HG02938 (cell line): Measurements from ENCODE around the gene TLDC2.
"Not testable (repeated sequence)": the region's sequence is repeated elsewhere in the genome, so short reads cannot be mapped to it uniquely, and the experiment has no call there.

Experiments
- ATAC-seq: cut with Tn5 transposase; IDR thresholded peaks from one replicate; pipeline ENCODE4 v1.9.1; 2021; ENCODE audit warnings: mild to moderate bottlenecking, moderate library complexity; ENCODE audit not compliant: unreplicated experiment

The TLDC2 gene

DNA sequence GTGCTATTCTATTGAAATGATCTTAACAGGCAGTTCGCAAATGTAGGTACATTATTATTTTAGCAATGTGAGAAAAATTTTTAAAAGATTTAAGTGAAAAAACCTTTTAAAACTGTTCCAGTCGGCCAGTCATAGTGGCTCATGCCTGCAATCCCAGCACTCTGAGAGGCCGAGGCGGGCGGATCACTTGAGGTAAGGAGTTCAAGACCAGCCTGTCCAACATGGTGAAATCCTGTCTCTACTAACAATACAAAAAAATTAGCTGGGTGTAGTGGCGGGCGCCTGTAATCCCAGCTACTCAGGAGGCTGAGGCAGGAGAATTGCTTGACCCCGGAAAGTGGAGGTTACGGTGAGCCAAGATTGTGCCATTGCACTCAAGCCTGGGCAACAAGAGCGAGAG is 29.6 kb downstream of the TLDC2 start:
- not testable (repeated sequence) for ATAC-seq

DNA sequence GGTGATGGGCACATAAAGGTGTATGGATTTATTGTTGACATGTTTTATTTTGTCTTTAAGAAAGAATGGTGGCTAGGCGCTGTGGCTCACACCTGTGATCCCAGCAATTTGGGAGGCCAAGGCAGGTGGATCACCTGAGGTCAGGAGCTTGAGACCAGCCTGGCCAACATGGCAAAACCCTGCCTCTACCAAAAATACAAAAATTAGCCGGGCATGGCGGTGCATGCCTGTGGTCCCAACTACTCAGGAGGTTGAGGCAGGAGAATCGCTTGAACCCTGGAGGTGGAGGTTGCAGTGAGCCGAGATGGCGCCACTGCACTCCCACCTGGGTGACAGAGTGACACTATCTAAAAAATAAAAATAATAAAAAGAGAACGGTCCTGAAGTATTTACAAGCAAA is 30.1 kb downstream of the TLDC2 start:
- not testable (repeated sequence) for ATAC-seq

DNA sequence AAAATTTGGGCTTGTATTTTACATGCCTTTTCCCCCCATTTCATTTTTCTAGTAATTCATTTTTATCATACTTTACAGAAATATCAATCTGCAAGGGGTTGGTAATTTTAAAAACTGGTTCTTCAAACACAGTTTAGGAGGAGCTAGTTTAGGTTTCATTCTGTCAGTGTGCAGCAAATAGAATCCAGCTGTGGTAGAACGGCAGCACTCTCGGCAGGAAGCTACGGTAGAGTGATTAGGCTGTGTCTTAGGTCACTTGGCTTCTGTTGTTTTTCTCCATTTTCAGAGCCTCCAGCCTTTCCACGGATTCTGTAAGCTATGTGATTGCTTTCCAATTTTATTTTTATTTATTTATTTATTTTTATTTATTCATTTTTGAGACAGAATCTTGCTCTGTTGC is 32.7 kb downstream of the TLDC2 start:
- ATAC-seq: no peak

DNA sequence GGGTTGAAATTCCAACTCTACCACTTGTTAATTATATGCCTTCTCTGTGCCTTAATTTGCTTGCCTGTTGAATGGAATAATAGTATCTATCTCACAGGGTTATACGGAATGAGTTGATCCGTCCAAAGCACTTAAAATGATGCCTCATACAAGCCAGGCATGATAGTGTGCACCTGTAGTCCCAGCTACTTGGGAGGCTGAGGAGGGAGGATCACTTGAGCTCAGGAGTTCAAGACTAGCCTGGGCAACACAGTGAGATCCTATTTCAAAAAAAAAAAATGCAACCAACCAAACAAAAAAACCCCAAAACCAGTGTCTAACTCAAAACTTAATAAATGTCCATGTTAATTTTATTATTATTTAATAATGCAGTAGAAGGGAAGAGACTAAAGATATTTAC is 40.3 kb downstream of the TLDC2 start:
- no peak for ATAC-seq

DNA sequence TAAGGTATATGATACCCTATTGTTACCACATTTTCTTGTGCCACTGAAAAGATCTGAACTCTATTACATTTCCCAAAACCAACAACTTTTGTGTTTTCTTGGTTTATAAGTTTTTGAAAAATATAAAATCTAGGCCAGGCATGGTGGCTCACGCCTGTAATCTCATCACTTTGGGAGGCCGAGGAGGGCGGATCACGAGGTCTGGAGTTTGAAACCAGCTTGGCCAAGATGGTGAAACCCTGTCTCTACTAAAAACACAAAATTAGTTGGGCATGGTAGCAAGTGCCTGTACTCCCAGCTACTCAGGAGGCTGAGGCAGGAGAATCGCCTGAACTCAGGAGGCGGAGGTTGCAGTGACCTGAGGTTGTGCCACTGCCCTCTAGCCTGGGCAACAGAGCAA is 41.3 kb downstream of the TLDC2 start:
- ATAC-seq: no peak

DNA sequence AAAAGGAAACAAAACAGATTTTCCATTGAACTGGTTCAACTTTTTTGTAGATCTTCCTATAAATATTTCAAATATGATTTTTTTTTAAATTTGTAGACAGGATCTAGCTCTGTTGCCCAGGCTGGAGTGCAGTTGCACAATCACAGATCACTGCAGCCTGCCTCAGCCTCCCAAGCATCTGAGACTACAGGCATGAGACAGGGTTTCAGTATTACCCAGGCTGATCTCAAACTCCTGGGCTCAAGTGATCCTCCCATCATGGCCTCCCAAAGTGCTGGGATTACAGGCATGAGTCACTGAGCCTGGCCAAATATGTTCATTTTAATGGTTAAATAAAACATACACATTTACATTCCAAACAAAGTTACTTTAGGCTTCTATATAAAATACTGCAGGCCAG is 42.0 kb downstream of the TLDC2 start:
- no peak for ATAC-seq

DNA sequence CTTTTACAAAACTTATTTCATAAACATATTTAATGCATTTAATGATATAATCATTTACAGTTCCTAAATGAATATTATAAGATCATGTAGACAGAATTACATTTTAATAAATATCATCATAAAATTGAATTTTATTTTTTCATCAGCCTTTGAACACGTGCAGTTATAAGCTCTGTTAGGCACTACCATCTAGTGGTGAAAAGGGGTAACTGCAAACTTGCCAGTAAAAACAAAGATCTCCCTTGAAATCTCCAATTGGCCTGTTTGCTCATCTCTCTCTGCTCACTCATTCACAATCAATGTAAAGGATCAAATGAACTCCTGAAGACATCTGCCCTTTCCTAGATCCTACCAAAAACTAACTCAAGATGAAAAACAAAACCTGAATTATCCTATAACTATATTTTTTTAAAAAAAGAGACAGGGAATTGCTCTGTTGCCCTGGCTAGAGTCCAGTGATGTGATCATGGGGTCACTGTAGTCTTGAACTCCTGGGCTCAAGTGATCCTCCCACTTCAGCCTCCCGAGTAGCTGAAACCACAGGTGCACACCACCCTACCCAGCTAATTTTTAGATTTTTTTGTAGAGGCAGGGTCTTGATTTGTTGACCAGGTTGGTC is 43.9 kb downstream of the TLDC2 start:
- ATAC-seq: no peak

DNA sequence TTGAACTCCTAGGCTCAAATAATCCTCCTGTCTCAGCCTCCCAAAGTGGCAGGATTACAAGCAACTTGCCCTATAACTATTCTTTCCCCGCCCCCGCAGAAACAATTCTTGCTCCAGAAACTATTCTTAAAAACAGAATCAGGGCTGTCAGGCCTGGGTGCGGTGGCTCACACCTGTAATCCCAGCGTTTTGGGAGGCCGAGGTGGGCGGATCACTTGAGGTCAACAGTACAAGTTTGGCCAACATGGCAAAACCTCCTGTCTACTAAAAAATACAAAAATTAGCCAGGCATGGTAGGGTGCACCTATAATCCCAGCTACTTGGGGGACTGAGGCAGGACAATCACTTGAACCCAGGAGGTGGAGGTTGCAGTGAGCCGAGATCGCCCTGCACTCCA is 44.4 kb downstream of the TLDC2 start:
- ATAC-seq: no peak

DNA sequence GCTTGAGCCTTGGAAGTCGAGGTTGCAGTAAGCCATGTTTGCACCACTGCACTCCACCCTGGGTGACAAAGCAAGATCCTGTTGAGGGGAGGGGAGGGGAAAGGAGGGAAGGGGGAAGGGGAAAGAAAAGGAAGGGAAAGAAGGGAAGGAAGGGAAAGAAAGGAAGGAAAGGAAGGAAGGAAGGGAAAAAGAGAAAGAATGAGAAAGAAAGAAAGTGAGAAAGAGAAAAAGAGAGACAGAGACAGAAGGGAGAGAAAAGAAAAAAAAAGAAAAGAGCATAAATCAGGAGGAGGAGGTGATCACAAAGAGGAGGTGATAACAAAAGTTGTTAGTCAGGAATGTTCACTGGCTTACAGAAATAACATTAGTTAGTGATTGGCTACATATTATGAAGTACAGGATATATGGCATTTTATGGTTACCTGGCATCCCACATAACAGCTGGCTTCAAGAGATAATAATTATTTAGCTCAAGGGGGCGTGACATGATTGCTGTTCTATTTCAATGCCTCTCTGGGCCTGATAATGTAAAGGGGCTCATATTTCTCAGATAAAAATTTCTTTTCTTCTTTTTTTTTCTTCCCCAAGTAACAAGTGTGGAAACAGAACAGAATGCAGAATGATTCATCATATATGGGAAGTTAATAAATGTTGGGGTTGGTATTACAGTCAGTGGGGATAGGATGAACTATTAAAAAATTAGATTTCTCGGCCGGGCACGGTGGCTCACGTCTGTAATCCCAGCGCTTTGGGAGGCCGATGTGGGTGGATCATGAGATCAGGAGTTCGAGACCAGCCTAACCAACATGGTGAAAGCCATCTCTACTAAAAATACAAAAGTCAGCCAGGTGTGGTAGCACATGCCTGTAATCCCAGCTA is 48.5 kb downstream of the TLDC2 start:
- ATAC-seq: no peak

DNA sequence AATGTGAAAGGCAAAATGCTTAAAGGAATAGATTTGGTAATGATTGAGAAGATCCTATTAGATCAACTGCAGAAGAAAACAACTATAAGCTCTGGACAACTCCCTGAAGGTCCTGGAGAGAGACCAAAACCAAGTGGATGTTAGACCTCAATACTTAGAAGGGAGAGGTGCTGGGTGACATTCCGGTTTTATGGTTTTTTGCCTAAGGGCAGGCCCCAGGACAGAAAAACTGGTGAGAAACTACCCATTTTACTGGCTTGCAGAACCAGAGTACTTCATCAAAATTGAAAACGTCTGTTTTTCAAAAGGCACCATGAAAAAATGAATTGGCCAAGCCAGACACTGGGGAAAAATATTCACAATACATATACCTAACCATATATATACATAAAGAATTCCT is 49.3 kb downstream of the TLDC2 start:
- ATAC-seq: no peak

DNA sequence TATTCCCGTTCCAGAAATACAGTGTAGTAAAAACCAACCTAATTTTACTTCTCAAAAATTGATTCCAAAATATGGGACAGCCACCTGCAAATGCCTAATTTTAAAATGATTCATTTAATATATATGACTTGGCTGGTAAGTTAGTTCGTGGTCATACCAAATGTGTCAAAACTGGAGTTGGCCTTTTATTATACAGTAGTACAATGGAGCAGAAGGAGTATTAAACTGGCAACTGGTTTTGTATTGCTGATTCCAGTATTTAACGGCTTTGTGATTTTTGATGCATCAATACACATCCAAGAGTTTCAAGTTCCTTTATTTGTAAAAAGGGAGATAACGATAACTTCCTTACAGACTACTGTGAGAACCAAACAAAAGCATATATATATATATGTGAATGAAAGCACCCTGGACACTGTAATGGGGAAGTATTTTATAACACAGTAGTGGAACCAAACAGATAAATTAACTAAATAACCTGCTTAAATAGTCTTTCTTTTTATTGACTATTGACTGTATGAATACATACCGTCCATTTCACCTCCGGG is 50.8 kb downstream of the TLDC2 start:
- ATAC-seq: no peak

DNA sequence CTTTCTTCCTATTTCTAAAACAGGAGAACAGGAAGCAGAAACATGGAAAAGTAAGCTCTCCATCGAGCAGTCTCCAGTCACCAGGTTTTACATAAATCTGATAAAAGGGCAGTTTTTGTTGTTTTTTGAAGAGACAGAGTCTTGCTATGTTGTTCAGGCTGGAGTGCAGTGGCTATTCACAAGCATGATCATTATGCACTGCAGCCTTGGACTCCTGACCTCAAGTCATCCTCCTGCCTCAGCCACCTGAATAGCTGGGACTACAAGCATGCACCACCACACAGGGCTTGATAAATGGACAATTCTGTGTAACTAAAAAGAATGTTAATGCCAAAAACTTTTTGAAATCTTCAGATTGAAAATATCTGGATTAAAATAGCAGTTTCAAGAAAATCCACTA is 51.8 kb downstream of the TLDC2 start:
- ATAC-seq: no peak

DNA sequence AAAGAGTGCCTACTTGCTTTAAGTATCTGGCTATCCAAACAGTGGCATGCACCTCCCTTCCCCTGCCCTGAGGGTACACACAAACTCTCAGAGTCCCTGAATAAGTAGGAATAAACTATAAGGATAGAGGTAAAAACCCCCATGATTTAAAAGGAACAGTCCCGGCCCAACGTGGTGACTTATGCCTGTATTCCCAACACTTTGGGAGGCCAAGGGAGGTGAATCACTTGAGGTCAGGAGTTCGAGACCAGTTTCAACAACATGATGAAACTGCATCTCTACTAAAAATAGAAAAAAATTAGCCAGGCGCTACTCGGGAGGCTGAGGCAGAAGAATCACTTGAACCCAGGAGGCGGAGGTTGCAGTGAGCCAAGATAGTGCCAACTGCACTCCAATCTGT is 53.4 kb downstream of the TLDC2 start:
- ATAC-seq: no peak

DNA sequence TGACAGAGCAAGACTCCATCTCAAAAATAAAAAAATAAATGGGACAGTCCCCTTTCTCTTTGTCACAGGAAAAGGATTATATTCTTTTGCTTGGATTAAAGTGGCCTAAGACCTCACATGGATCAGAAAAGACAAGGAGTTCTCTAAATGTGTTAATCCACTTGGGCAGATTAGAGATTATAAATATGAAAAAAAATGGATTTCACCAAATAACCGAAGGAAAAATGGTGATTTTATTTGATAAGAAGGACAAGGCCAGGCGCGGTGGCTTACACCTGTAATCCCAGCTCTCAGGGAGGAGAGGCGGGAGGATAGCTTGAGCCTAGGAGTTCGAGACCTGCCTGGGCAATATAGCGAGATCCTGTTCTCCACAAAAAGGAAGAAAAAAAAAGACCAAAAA is 53.8 kb downstream of the TLDC2 start:
- ATAC-seq: no peak

DNA sequence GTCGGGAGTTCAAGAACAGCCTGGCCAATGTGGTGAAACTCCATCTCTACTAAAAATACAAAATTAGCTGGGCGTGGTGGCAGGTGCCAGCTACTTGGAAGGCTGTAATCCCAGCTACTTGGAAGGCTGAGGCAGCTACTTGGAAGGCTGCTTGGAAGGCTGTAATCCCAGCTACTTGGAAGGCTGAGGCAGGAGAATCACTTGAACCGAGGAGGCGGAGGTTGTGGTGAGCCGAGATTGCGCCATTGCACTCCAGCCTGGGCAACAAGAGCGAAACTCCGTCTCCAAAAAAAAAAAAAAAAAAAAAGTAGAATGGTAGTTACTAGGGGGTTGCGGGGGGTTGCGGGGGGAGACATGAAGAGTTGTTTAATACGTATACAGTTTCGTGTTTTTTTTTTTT is 56.1 kb downstream of the TLDC2 start:
- not testable (repeated sequence) for ATAC-seq

DNA sequence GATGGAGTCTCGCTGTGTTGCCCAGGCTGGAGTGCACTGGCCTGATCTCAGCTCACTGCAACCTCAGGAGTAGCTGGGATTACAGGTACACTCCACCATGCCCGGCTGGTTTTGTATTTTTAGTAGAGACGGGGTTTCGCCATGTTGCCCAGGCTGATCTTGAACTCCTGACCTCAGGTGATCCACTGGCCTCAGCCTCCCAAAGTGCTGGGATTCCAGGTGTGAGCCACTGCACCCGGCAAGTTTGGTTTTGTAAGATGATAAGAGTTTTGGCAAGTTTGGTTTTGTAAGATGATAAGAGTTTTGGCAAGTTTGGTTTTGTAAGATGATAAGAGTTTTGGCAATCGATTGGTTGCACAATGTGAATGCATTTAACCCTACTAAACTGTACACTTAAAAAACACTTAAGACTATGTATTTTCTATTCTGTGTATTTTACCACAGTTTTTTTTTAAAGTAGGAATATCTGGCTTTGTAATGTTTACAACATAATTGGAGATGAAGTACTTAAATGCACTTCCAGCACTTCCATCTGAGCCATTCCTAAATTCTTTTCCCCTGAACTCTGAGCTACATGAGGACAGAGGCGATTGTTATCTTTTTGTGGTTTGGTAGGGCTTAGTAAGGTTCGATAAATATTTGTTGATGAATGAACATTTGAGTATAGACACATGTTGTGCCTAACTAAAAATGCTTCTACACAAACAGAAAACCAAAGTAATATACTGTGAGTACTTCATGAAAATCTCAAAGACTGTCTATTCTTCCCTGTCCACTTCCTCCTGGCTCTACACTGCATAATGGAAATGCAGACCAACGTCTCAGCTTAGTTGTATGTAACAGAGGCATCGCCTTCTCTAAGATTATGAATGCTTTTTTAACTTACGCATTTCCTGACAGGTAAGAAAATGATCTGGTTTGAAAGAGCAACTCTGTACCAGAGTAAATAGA is 56.8 kb downstream of the TLDC2 start:
- no peak for ATAC-seq

DNA sequence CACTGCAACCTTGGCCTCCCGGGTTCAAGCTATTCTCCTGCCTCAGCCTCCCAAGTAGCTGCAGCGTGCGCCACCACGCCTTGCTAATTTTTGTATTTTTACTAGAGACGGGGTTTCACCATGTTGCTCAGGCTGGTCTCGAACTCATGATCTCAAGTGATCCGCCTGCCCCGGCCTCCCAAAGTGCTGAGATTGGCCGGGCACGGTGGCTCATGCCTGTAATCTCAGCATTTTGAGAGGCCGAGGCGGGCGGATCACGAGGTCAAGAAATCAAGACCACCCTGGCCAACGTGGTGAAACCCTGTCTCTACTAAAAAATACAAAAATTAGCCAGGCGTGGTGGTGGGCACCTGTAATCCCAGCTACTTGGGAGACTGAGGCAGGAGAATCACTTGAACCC is 57.6 kb downstream of the TLDC2 start:
- ATAC-seq: not testable (repeated sequence)

DNA sequence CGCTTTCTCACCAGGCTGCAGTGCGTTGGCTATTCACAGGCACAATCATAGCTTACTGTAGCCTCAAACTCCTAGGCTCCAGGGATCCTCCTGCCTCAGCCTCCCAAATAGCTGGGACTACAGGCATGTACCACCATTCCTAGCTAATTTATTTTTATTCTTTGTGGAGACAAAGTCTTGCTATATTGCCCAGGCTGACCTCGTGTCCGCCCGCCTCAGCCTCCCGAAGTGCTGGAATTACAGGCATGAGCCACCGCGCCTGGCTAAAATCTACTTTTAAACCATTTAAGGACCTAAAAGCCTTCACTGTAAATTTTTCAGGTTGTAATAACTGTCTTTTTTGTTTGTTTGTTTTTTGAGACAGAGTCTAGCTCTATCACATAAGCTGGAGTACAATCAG is 60.4 kb downstream of the TLDC2 start:
- ATAC-seq: no peak

DNA sequence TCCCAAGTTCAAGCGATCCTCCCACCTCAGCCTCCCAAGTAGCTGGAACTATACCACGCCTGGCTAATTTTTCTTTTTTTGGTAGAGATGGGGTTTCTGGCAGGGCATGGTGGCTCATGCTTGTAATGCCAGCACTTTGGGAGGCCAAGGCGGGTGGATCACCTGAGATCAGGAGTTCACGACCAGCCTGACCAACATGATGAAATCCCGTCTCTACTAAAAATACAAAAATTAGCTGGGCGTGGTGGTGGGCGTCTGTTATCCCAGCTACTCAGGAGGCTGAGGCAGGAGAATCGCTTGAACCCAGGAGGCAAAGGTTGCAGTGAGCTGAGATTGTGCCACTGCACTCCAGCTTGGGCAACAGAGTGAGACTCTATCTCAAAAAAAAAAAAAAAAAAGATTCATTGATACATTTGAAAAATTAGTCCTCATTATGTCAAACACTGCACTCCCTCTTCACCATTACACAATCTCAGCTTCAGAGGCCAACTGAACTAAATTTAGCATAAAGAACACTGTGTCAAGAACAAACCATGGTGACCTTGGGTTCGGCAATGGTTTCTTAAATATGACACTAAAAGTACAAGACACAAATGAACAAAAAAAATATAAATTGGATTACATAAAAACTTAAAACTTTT is 60.9 kb downstream of the TLDC2 start:
- ATAC-seq: not testable (repeated sequence)

DNA sequence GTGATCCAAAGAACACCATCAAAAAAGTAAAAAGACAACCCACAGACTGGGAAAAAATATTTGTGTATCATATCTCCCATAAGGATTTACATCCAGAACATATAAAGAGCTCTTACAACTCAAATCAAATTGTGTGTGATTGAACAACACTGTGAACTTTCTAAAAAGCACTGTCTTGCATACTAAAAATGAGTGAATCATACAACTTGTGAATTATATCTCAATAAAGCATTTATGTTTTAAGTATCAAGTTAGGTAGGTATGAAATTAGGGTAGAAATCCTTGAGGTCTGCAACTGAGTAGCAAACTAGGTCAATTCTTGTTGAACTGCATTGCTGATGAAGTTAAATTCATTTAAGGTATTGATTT is 61.4 kb downstream of the TLDC2 start:
- no peak for ATAC-seq

DNA sequence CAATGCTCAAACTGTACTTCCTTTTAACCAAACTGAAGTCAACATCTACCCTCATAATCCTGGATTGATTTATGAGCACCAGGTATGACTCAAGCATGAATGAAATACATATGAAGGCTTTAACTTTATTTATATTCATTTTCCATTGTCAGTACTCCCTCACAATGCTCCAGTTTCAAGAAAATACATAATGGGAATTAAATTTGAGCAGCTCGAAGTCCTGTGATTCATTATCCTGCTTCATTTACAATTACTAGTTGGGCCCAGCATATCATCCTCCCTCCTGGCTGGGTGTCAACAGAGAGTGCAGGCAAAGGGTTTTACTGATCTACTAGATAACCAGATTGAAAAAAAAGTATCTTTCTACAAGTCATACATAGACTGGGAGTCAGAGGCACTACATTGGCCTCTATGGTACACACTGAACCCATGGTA is 65.5 kb downstream of the TLDC2 start:
- no peak for ATAC-seq
